ENCODE results near the gene RPL21.

DNA sequence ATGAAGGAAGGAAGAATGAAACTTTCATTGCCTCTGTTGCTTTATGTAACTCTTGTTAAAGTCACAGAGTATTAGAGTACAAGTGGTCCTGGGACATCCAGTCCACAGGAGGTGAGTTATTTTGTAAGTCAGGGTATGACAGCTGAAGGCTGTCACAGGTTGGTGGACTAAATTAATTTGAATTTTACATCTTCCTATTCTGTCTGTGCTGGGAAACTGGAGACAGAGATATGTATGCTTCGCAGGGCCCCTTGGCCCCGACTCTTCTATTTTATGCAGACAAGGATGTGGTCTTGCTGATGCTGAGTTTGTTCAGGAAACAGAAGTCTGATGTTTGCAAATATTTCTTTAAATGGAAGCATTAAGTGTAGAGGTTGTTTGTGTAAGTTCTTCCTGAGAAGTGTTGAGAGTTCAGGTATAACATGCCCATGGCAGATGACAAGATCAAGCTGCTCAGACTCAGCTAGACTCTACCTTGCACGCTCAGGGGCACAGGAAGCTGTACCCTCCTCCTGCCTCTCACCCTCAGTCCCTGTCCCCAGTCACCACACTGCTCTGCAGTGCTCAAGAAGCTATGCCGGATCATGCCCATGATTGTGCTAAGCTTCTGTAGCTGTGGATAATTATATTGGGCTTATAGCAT is 42.6 kb downstream of the RPL21 start:
- no peak for TF ChIP-seq EZH2 (IDR thresholded peaks at IDR 0.05; ENCODE audit: low read depth)
- TF ChIP-seq, protein P1, sequence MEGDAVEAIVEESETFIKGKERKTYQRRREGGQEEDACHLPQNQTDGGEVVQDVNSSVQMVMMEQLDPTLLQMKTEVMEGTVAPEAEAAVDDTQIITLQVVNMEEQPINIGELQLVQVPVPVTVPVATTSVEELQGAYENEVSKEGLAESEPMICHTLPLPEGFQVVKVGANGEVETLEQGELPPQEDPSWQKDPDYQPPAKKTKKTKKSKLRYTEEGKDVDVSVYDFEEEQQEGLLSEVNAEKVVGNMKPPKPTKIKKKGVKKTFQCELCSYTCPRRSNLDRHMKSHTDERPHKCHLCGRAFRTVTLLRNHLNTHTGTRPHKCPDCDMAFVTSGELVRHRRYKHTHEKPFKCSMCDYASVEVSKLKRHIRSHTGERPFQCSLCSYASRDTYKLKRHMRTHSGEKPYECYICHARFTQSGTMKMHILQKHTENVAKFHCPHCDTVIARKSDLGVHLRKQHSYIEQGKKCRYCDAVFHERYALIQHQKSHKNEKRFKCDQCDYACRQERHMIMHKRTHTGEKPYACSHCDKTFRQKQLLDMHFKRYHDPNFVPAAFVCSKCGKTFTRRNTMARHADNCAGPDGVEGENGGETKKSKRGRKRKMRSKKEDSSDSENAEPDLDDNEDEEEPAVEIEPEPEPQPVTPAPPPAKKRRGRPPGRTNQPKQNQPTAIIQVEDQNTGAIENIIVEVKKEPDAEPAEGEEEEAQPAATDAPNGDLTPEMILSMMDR (conservative IDR thresholded peaks at IDR 0.05), result no peak
